Loucy (cell line): ENCODE measurements around the gene L3MBTL3.

Experiments used
- H2AFZ ChIP-seq: fragments of 200-600 bp; sonication (generic); 2 replicates; pipeline ENCODE4 v1.6.0; 2016; ENCODE audit warnings: antibody characterized with exemption, mild to moderate bottlenecking, low read length, moderate library complexity
- H3F3A ChIP-seq: fragments of 200-600 bp; 2 replicates; pipeline ENCODE4 v1.6.0; 2016; ENCODE audit warnings: antibody characterized with exemption, low read depth, mild to moderate bottlenecking
- H3K27me3 ChIP-seq: fragments of 200-600 bp; sonication (generic); 2 replicates; pipeline ENCODE4 v1.6.1; 2014; ENCODE audit warnings: low read length, mild to moderate bottlenecking; ENCODE audit not compliant: insufficient read depth, poor library complexity, severe bottlenecking
- H3K36me3 ChIP-seq: fragments of 200-600 bp; sonication (generic); 2 replicates; pipeline ENCODE4 v1.6.1; 2016; ENCODE audit warnings: low read length; ENCODE audit not compliant: insufficient read depth
- H3K4me1 ChIP-seq: fragments of 200-600 bp; sonication (generic); 2 replicates; pipeline ENCODE4 v1.5.1; 2014; ENCODE audit warnings: low read length, mild to moderate bottlenecking; ENCODE audit not compliant: insufficient read depth, poor library complexity, severe bottlenecking
- H3K4me2 ChIP-seq: fragments of 200-600 bp; sonication (generic); 2 replicates; pipeline ENCODE4 v1.6.0; 2014; ENCODE audit warnings: antibody characterized with exemption, low read length, low read depth, mild to moderate bottlenecking; ENCODE audit not compliant: poor library complexity, severe bottlenecking
- H3K4me3 ChIP-seq: fragments of 200-600 bp; sonication (generic); 2 replicates; pipeline ENCODE4 v1.5.1; 2014; ENCODE audit warnings: low read length, mild to moderate bottlenecking, mixed read lengths; ENCODE audit not compliant: poor library complexity, severe bottlenecking
- H3K79me2 ChIP-seq: fragments of 200-600 bp; sonication (generic); 2 replicates; pipeline ENCODE4 v1.6.1; 2014; ENCODE audit warnings: low read length; ENCODE audit not compliant: insufficient read depth
- H3K9ac ChIP-seq: fragments of 200-600 bp; sonication (generic); 2 replicates; pipeline ENCODE4 v1.6.0; 2014; ENCODE audit warnings: mild to moderate bottlenecking, low read depth, low read length, moderate library complexity; ENCODE audit not compliant: poor library complexity, severe bottlenecking
- H3K9me2 ChIP-seq: fragments of 200-600 bp; sonication (generic); replicated peaks from 2 replicates; pipeline ENCODE4 v1.6.1; 2016; ENCODE audit warnings: low read depth, low read length, mixed read lengths
- H3K9me3 ChIP-seq: fragments of 200-600 bp; sonication (generic); 2 replicates; pipeline ENCODE4 v1.6.1; 2014; ENCODE audit warnings: mild to moderate bottlenecking, antibody characterized with exemption, low read length, low read depth; ENCODE audit not compliant: insufficient read depth
- H4K20me1 ChIP-seq: fragments of 200-600 bp; sonication (generic); 2 replicates; pipeline ENCODE4 v1.6.0; 2014; ENCODE audit warnings: antibody characterized with exemption, low read length, mild to moderate bottlenecking; ENCODE audit not compliant: insufficient read depth, poor library complexity, severe bottlenecking
- EZH2phosphoT487 ChIP-seq: fragments of 200-600 bp; IDR thresholded peaks from 2 replicates; pipeline ENCODE4 v1.6.1; 2018; ENCODE audit warnings: antibody characterized with exemption, mild to moderate bottlenecking, moderate library complexity, borderline replicate concordance
- TF ChIP-seq, protein P1 (sequence below): fragments of 200-600 bp; sonication (generic); conservative IDR thresholded peaks from 2 replicates; pipeline ENCODE4 v1.5.1; 2014; ENCODE audit warnings: mild to moderate bottlenecking, antibody characterized with exemption, low read length

The L3MBTL3 gene

DNA sequence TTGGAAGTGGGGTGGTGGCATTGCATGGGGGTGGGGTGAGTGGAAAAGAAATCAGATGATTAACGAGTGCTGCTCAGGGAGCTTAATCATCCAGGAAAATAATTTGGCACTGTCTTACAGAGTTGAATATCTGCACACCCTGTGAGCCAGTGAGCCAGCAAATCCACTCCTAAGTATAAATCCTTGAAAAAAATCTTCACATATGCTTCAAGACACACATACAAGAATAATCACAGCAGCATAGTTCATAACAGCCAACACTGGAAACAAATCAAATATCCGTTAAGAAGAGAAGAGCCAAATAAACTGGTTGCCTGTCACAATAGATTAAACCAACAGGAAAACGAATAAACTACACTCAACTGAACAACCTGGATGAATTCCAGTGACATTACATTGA, 141.6 kb downstream of the L3MBTL3 start:
- no peaks in the 10 kb centered on the region for H3K9me3 ChIP-seq
- H3K9ac ChIP-seq = no peak overlapping the region
- no peak overlapping the region for H3K4me3 ChIP-seq
- no peaks in the 10 kb centered on the region for H3K36me3 ChIP-seq
- no peak overlapping the region for H2AFZ ChIP-seq
- H3K4me2 ChIP-seq = no peak overlapping the region
- TF ChIP-seq, protein P1, sequence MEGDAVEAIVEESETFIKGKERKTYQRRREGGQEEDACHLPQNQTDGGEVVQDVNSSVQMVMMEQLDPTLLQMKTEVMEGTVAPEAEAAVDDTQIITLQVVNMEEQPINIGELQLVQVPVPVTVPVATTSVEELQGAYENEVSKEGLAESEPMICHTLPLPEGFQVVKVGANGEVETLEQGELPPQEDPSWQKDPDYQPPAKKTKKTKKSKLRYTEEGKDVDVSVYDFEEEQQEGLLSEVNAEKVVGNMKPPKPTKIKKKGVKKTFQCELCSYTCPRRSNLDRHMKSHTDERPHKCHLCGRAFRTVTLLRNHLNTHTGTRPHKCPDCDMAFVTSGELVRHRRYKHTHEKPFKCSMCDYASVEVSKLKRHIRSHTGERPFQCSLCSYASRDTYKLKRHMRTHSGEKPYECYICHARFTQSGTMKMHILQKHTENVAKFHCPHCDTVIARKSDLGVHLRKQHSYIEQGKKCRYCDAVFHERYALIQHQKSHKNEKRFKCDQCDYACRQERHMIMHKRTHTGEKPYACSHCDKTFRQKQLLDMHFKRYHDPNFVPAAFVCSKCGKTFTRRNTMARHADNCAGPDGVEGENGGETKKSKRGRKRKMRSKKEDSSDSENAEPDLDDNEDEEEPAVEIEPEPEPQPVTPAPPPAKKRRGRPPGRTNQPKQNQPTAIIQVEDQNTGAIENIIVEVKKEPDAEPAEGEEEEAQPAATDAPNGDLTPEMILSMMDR = no peak
- TF ChIP-seq EZH2phosphoT487 = no peak
- no peaks in the 10 kb centered on the region for H3K79me2 ChIP-seq
- no peaks in the 10 kb centered on the region for H3K9me2 ChIP-seq
- no peaks in the 10 kb centered on the region for H4K20me1 ChIP-seq
- H3K27me3 ChIP-seq = no peaks in the 10 kb centered on the region
- H3K4me1 ChIP-seq = no peaks in the 10 kb centered on the region
- H3F3A ChIP-seq = no peaks in the 10 kb centered on the region

DNA sequence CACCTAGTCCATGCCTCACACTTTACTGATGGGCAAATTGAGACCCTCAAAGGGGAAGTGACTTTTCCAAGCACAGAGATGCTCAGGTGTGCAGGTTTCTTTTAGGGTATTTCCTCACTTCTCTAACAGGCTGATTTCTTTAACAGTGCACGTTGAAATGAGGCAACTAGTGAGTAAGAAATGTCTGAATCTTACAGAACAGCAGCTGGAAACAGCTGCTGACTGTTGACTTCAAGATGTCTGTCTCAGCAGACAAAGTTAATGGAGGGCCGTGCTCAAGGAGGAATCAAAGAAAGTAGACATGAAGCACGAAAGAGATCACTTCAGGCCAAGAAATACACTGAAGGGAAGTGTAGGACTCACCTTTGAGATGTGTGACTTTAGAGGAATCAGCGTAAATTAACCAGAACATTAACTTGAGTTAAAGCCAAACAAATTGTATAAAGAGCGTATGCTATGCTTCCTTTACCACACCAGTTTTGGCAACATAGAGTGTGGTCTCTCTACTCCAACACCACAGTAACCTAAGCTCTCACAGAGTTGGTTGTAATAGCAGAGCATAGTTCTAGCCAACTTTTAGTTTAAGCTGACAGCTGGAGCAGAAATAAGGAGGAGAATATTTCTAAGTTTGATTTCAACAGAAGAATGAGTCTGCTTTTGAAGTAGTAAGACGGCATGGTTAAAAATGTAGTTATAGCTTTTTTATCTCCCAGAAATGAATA, 143.5 kb downstream of the L3MBTL3 start:
- no peaks in the 10 kb centered on the region for H3F3A ChIP-seq
- no peak overlapping the region for H2AFZ ChIP-seq
- no peaks in the 10 kb centered on the region for H4K20me1 ChIP-seq
- H3K4me1 ChIP-seq = no peaks in the 10 kb centered on the region
- H3K9me3 ChIP-seq = no peaks in the 10 kb centered on the region
- H3K4me3 ChIP-seq = no peak overlapping the region
- no peaks in the 10 kb centered on the region for H3K79me2 ChIP-seq
- no peaks in the 10 kb centered on the region for H3K9me2 ChIP-seq
- H3K27me3 ChIP-seq = no peaks in the 10 kb centered on the region
- no peak overlapping the region for H3K4me2 ChIP-seq
- H3K9ac ChIP-seq = no peak overlapping the region
- TF ChIP-seq, protein P1 = no peak
- TF ChIP-seq EZH2phosphoT487 = no peak
- no peaks in the 10 kb centered on the region for H3K36me3 ChIP-seq

DNA sequence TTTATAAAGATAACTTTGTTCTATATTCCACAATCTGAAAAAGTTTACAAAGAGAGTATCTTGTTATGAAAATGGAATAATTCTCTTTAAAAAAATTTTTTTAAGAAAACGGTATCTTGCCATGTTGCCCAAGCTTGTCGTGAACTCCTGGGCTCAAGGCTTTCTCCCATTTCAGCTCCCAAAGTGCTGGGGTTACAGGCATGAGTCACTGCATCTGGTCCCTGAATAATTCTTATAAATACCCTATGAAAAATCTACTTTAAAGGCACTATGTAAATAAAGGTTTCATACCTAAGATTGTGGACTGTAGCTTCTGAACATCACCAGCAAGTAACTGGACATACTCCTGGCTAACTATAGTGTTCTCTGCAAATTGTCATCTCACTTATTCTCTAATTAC, 144.0 kb downstream of the L3MBTL3 start:
- no peaks in the 10 kb centered on the region for H3K79me2 ChIP-seq
- H3K4me3 ChIP-seq = no peak overlapping the region
- no peaks in the 10 kb centered on the region for H3K27me3 ChIP-seq
- H3K36me3 ChIP-seq = no peaks in the 10 kb centered on the region
- no peak overlapping the region for H3K4me2 ChIP-seq
- TF ChIP-seq, protein P1 = no peak
- TF ChIP-seq EZH2phosphoT487 = no peak
- H3K4me1 ChIP-seq = no peaks in the 10 kb centered on the region
- no peaks in the 10 kb centered on the region for H3K9me2 ChIP-seq
- H4K20me1 ChIP-seq = no peaks in the 10 kb centered on the region
- H3K9me3 ChIP-seq = no peaks in the 10 kb centered on the region
- no peaks in the 10 kb centered on the region for H3F3A ChIP-seq
- no peak overlapping the region for H3K9ac ChIP-seq
- no peak overlapping the region for H2AFZ ChIP-seq
